SK-N-SH (cell line): Measurements from ENCODE around the gene SLCO2A1. TPM values are rescaled to one million over a fixed set of nuclear protein-coding genes. Genes with fewer than 3 reads are reported as not detected.

ENCODE experiments used
- CTCF ChIA-PET: fragments of 300-600, 350-600 bp; formaldehyde crosslinking; extraction: SDS; loops from one replicate; lab custom pipeline; 2021; lab: Yijun Ruan, JAX
- POLR2A ChIA-PET: fragments of 350-600 bp; sonication (Branson Sonifier 250); formaldehyde crosslinking; extraction: SDS; loops from one replicate; lab custom pipeline; 2020; ENCODE audit warnings: antibody characterized with exemption, inconsistent platforms; lab: Yijun Ruan, JAX
- DNase-seq: peaks from one replicate; pipeline ENCODE4 v3.0.0; 2012
- H2AFZ ChIP-seq: fragments of 200-600 bp; sonication (generic); 2 replicates; pipeline ENCODE4 v1.8.1; 2016; ENCODE audit warnings: antibody characterized with exemption, mild to moderate bottlenecking, low read depth
- H3F3A ChIP-seq: fragments of 200-600 bp; sonication (generic); replicated peaks from 2 replicates; pipeline ENCODE3; 2016; ENCODE audit warnings: antibody characterized with exemption, mild to moderate bottlenecking; ENCODE audit not compliant: insufficient read depth
- H3K27ac ChIP-seq, 2 experiments: fragments of 200-500 bp in 1 of 2; fragments of 200-600 bp in 1 of 2; sonication (Bioruptor generic) in 1 of 2; sonication (generic), shearing (Covaris generic) in 1 of 2; 2 replicates each; pipeline versions ENCODE4 v1.5.1 to v1.6.1; 2014 to 2016; ENCODE audit warnings: low read depth in 2 of 2, inconsistent platforms in 1 of 2, low read length in 1 of 2, mild to moderate bottlenecking in 1 of 2, mixed read lengths in 1 of 2
- H3K27me3 ChIP-seq: fragments of 200-600 bp; sonication (generic), shearing (Covaris generic); 2 replicates; pipeline ENCODE4 v1.6.1; 2016; ENCODE audit warnings: mixed run types; ENCODE audit not compliant: insufficient read depth
- H3K36me3 ChIP-seq, 2 experiments: fragments of 200-500 bp in 1 of 2; fragments of 200-600 bp in 1 of 2; sonication (Bioruptor generic) in 1 of 2; sonication (generic) in 1 of 2; replicated peaks in 1 of 2; 2 replicates each; pipeline versions ENCODE3 to v1.5.1; 2014 to 2016; ENCODE audit warnings: low read length in 1 of 2, mild to moderate bottlenecking in 1 of 2; ENCODE audit not compliant: insufficient read depth in 2 of 2, control insufficient read depth in 1 of 2
- H3K4me1 ChIP-seq, 2 experiments: fragments of 200-500 bp in 1 of 2; fragments of 200-600 bp in 1 of 2; sonication (Bioruptor generic) in 1 of 2; sonication (generic), shearing (Covaris generic) in 1 of 2; 2 replicates each; pipeline versions ENCODE4 v1.5.1 to v1.6.1; 2014 to 2016; ENCODE audit warnings: low read depth in 1 of 2, low read length in 1 of 2, mixed run types in 1 of 2; ENCODE audit not compliant: insufficient read depth in 2 of 2, control insufficient read depth in 1 of 2
- H3K4me2 ChIP-seq: fragments of 200-600 bp; sonication (generic), shearing (Covaris generic); 2 replicates; pipeline ENCODE4 v1.6.1; 2017; ENCODE audit warnings: mixed run types
- H3K4me3 ChIP-seq, 2 experiments: fragments of 200-500 bp in 1 of 2; fragments of 200-600 bp in 1 of 2; sonication (Bioruptor generic) in 1 of 2; sonication (generic), shearing (Covaris generic) in 1 of 2; 2 replicates each; pipeline versions ENCODE4 v1.5.1 to v1.8.1; 2014 to 2016; ENCODE audit warnings: low read depth in 2 of 2, inconsistent platforms in 1 of 2, low read length in 1 of 2, mild to moderate bottlenecking in 1 of 2, mixed read lengths in 1 of 2, moderate library complexity in 1 of 2
- H3K79me2 ChIP-seq: fragments of 200-600 bp; sonication (generic); 2 replicates; pipeline ENCODE4 v1.8.1; 2017; ENCODE audit warnings: mild to moderate bottlenecking; ENCODE audit not compliant: insufficient read depth
- H3K9ac ChIP-seq: fragments of 200-600 bp; sonication (generic); 2 replicates; pipeline ENCODE4 v1.6.1; 2017; ENCODE audit warnings: mixed run types
- H3K9me2 ChIP-seq: fragments of 200-600 bp; sonication (generic); 2 replicates; pipeline ENCODE4 v1.6.1; 2017; ENCODE audit warnings: mixed run types
- H3K9me3 ChIP-seq: fragments of 200-600 bp; sonication (generic); 2 replicates; pipeline ENCODE4 v1.6.1; 2017; ENCODE audit warnings: mixed run types, mild to moderate bottlenecking, moderate library complexity
- H4K20me1 ChIP-seq: fragments of 200-600 bp; sonication (generic); 2 replicates; pipeline ENCODE4 v1.6.1; 2017; ENCODE audit warnings: mild to moderate bottlenecking, mixed run types; ENCODE audit not compliant: insufficient read depth
- MXI1 ChIP-seq: IDR thresholded peaks from 2 replicates; pipeline ENCODE4 v1.6.1; 2012; ENCODE audit warnings: mild to moderate bottlenecking, low read depth, low read length, improper control_type of control experiment
- NRF1 ChIP-seq: IDR thresholded peaks from 2 replicates; pipeline ENCODE4 v1.6.1; 2012; ENCODE audit warnings: low read depth, mild to moderate bottlenecking, low read length
- RAD21 ChIP-seq: IDR thresholded peaks from 2 replicates; pipeline ENCODE4 v1.6.1; 2012; ENCODE audit warnings: mild to moderate bottlenecking, low read length
- RCOR1 ChIP-seq: fragments of 150-350 bp; IDR thresholded peaks from 2 replicates; pipeline ENCODE4 v1.6.1; 2017; ENCODE audit warnings: antibody characterized with exemption, low read length
- SIN3A ChIP-seq: IDR thresholded peaks from 2 replicates; pipeline ENCODE4 v1.6.1; 2012; ENCODE audit warnings: low read depth, mild to moderate bottlenecking, low read length, moderate library complexity, borderline replicate concordance
- SMC3 ChIP-seq: IDR thresholded peaks from 2 replicates; pipeline ENCODE4 v1.6.1; 2012; ENCODE audit warnings: low read depth, low read length, improper control_type of control experiment
- TEAD4 ChIP-seq: IDR thresholded peaks from 2 replicates; pipeline ENCODE4 v1.4.0; 2012; ENCODE audit warnings: mild to moderate bottlenecking, borderline replicate concordance; ENCODE audit not compliant: insufficient read depth
- WGBS: methylation state at CpG from one replicate; pipeline ENCODE4 v1.1.6; 2017; ENCODE audit warnings: low lambda C conversion rate; 5-methylcytosine and 5-hydroxymethylcytosine counted together
- polyA plus RNA-seq, 3 experiments: library from polyadenylated mRNA; depleted of rRNA; stranded (reverse); fragments of >200 nt; gene quantifications; 2 replicates each; pipeline ENCODE4 v1.2.3, GENCODE V29; 2012
- TF ChIP-seq, protein P1 (sequence below): fragments of 200-600 bp; sonication (generic); IDR thresholded peaks from 2 replicates; pipeline ENCODE4 v1.6.1; 2017; ENCODE audit warnings: antibody characterized with exemption, mild to moderate bottlenecking, moderate library complexity

Gene SLCO2A1
- polyA plus RNA-seq, 1 of the 3 experiments (the other 2 are of a cell fraction) = 9.3 TPM

DNA sequence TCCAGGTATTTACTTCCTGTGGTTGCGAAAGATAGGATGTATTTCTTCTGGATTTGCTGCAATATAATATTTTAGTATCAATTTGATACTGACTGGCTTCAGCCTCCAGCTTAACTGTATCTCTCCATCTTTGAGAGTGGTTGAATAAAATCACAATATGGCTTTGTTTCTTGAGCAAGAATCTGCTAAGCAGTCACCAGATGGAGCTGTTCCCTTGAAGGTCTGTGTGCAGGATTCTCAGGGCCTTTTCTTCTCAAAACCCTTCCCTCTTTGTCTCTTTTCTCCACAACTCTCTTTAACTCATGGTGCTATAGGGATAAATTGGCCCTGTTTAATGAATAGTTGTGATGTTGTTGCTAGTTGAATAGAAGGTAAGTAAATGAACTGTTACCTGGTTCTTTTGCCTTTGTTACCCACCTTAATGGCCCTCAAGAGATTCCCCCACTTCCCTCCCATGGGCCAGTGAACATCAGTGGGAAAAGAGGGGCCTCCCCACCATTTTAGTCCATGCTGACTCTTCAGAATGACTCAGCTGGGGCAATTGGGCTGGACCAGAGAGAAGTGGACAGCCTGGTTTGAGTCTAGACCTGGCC, 99.3 kb downstream of the SLCO2A1 start:
- no peak overlapping the region for H3K27ac ChIP-seq
- TF ChIP-seq SMC3 (peak; percentile 91), RAD21 (peak; percentile 95), MXI1 (no peak)
- TF ChIP-seq, protein P1, sequence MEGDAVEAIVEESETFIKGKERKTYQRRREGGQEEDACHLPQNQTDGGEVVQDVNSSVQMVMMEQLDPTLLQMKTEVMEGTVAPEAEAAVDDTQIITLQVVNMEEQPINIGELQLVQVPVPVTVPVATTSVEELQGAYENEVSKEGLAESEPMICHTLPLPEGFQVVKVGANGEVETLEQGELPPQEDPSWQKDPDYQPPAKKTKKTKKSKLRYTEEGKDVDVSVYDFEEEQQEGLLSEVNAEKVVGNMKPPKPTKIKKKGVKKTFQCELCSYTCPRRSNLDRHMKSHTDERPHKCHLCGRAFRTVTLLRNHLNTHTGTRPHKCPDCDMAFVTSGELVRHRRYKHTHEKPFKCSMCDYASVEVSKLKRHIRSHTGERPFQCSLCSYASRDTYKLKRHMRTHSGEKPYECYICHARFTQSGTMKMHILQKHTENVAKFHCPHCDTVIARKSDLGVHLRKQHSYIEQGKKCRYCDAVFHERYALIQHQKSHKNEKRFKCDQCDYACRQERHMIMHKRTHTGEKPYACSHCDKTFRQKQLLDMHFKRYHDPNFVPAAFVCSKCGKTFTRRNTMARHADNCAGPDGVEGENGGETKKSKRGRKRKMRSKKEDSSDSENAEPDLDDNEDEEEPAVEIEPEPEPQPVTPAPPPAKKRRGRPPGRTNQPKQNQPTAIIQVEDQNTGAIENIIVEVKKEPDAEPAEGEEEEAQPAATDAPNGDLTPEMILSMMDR = peak; percentile 82
- H3K4me1 ChIP-seq = peaks cover 0 to 10% of the 10 kb centered on the region in 2 experiments; a peak in 1 of 4 replicates
- peak; percentile 67 for DNase-seq
- H3K36me3 ChIP-seq = no peaks in the 10 kb centered on the region
- CTCF ChIA-PET = interaction anchor here (0.6 to 10.0 kb wide), 41 partner anchors 9 to 1199 kb away, joined by 3 to 152 read pairs (median 4); no protein-coding TSS in a partner anchor
- H3K9me2 ChIP-seq = no peaks in the 10 kb centered on the region
- no peaks in the 10 kb centered on the region for H3K79me2 ChIP-seq
- no peaks in the 10 kb centered on the region for H3F3A ChIP-seq
- H3K9ac ChIP-seq = no peak overlapping the region
- POLR2A ChIA-PET = no interaction called here
- no peaks in the 10 kb centered on the region for H3K9me3 ChIP-seq
- no peak overlapping the region for H3K4me2 ChIP-seq
- 57% methylated on average over 1 of the region's 1 CpG for WGBS
- H3K27me3 ChIP-seq = no peaks in the 10 kb centered on the region
- no peak overlapping the region; a peak in 1 of 4 replicates for H3K4me3 ChIP-seq
- H2AFZ ChIP-seq = no peak overlapping the region
- no peaks in the 10 kb centered on the region for H4K20me1 ChIP-seq

DNA sequence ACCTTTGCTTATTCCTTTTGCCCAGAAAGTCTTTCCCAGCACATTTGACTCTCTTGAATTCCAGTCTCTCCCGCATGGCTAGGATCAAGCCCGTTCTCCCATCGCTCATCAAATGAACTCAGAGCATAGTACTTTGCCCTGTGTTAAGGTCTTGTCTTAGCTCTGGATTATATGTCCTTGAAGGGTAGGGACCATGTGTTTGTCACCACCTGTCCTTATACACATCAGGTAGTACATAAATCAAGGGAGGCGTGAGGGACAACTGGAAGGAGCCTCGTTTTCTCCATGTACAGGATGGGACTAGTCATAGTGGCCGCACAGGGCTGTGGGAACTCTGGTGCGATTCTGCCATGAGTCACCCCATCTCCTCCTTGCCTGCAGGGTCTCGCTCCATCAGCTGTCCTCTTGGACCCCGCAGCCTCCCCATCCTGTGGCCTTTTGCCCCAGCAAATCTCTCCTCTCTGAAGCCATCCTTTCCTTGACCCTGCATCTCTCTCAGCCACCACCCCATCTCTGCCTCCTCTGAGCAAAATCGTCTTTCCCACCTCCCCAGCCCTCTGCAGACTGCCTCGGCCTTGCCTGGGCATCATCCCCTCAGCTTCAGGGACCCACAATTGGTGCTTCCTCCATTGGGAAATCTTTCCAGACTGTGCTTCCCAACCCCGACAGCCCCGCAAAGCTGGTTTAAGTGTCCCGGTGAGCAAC, 100.7 kb downstream of the SLCO2A1 start:
- POLR2A ChIA-PET = no interaction called here
- no peak for TF ChIP-seq TEAD4
- TF ChIP-seq RCOR1 = no peak
- no peak for TF ChIP-seq SIN3A
- TF ChIP-seq NRF1 = no peak
- TF ChIP-seq, all 33 proteins: peak for 0
- Histone ChIP-seq H3K79me2 (no peaks in the 10 kb centered on the region), H3K9ac (no peak overlapping the region), H3K4me2 (no peak overlapping the region), H3F3A (no peaks in the 10 kb centered on the region), H4K20me1 (no peaks in the 10 kb centered on the region), H3K27me3 (no peaks in the 10 kb centered on the region), H3K36me3 (no peaks in the 10 kb centered on the region), H3K9me3 (no peaks in the 10 kb centered on the region), H3K9me2 (no peaks in the 10 kb centered on the region), H3K4me1 (peaks cover 0 to 10% of the 10 kb centered on the region in 2 experiments; a peak in 2 of 4 replicates), H3K4me3 (no peak overlapping the region), H2AFZ (no peak overlapping the region), H3K27ac (no peak overlapping the region)
- 91% methylated on average over 14 of the region's 14 CpGs for WGBS
- DNase-seq = no peak
- CTCF ChIA-PET = interaction anchor here (0.8 to 10.0 kb wide), 20 partner anchors 10 to 1203 kb away, joined by 3 to 152 read pairs (median 6); partner anchors contain the start of genes ANAPC13, CEP63 and TOPBP1
